Smooth muscle cell of the brain vasculature (primary cell): ENCODE data around the gene TRIM46.
"Not testable (repeated sequence)": the region's sequence is repeated elsewhere in the genome, so short reads cannot be mapped to it uniquely, and the experiment has no call there.

Experiments
- DNase-seq: peaks from one replicate; pipeline ENCODE4 v3.0.0-alpha.2; 2012; ENCODE audit warnings: low read depth, low spot score

TRIM46 gene

GRCh38 chr1:155205969-155206593 lies 32.4 kb downstream of the TRIM46 start:
- no peak for DNase-seq

GRCh38 chr1:155206891-155207805 lies 33.5 kb downstream of the TRIM46 start:
- no peak for DNase-seq

GRCh38 chr1:155207806-155208540 lies 34.3 kb downstream of the TRIM46 start, which contains the start of gene THBS3:
Gene THBS3, minus strand, starts transcription at chr1:155207897. Its CDS starts 21 bp downstream, at chr1:155207876.
- DNase-seq: no peak

GRCh38 chr1:155208541-155209311 lies 35.1 kb downstream of the TRIM46 start, which contains the start of gene MTX1:
Gene MTX1, plus strand, starts transcription at chr1:155208695. Its CDS starts 110 bp downstream, at chr1:155208805.
- DNase-seq: no peak

- DNase-seq: no peak
Observed at GRCh38 chr1:155209312-155209721, 35.7 kb downstream of the TRIM46 start.

- DNase-seq: no peak
Observed at GRCh38 chr1:155210314-155211104, 36.9 kb downstream of the TRIM46 start.

GRCh38 chr1:155211381-155212050 lies 37.9 kb downstream of the TRIM46 start:
- not testable (repeated sequence) for DNase-seq

GRCh38 chr1:155212051-155212440 lies 38.4 kb downstream of the TRIM46 start:
- DNase-seq: not testable (repeated sequence)

GRCh38 chr1:155214702-155215101 lies 41.1 kb downstream of the TRIM46 start:
- not testable (repeated sequence) for DNase-seq

GRCh38 chr1:155218854-155219591 lies 45.4 kb downstream of the TRIM46 start:
- DNase-seq: no peak

GRCh38 chr1:155219592-155220031 lies 46.0 kb downstream of the TRIM46 start:
- DNase-seq: no peak

GRCh38 chr1:155220211-155220965 lies 46.7 kb downstream of the TRIM46 start:
- not testable (repeated sequence) for DNase-seq

GRCh38 chr1:155223047-155223446 lies 49.4 kb downstream of the TRIM46 start:
- DNase-seq: no peak

GRCh38 chr1:155225404-155225759 lies 51.7 kb downstream of the TRIM46 start:
- not testable (repeated sequence) for DNase-seq

- no peak for DNase-seq
Observed at GRCh38 chr1:155226188-155226909, 52.7 kb downstream of the TRIM46 start.

- DNase-seq: no peak
Observed at GRCh38 chr1:155226910-155227260, 53.2 kb downstream of the TRIM46 start.

GRCh38 chr1:155227261-155228095 lies 53.8 kb downstream of the TRIM46 start:
- peak; percentile 97 for DNase-seq
